HG03469 (cell line): ENCODE data around the gene USH2A.

Experiments
- ATAC-seq: cut with Tn5 transposase; IDR thresholded peaks from one replicate; pipeline ENCODE4 v1.9.1; 2021; ENCODE audit warnings: mild to moderate bottlenecking, moderate library complexity, moderate number of reproducible peaks; ENCODE audit not compliant: unreplicated experiment

USH2A gene

GRCh38 chr1:215819114-215819513 is 604.1 kb downstream of the USH2A start:
- no peak for ATAC-seq

GRCh38 chr1:215807911-215808436 is 615.3 kb downstream of the USH2A start:
- ATAC-seq: no peak

GRCh38 chr1:215807218-215807617 is 616.0 kb downstream of the USH2A start:
- ATAC-seq: no peak

GRCh38 chr1:215797859-215798258 is 625.4 kb downstream of the USH2A start:
- ATAC-seq: no peak

GRCh38 chr1:215794156-215794555 is 629.1 kb downstream of the USH2A start:
- ATAC-seq: no peak

- no peak for ATAC-seq
Observed at GRCh38 chr1:215793180-215793579, 630.1 kb downstream of the USH2A start.

GRCh38 chr1:215792446-215792845 is 630.8 kb downstream of the USH2A start:
- ATAC-seq: no peak

- no peak for ATAC-seq
Observed at GRCh38 chr1:215789981-215790380, 633.3 kb downstream of the USH2A start.

- ATAC-seq: no peak
Observed at GRCh38 chr1:215786997-215787396, 636.3 kb downstream of the USH2A start.

GRCh38 chr1:215780641-215781040 is 642.6 kb downstream of the USH2A start:
- no peak for ATAC-seq

GRCh38 chr1:215780139-215780538 is 643.1 kb downstream of the USH2A start:
- no peak for ATAC-seq

- ATAC-seq: no peak
Observed at GRCh38 chr1:215779729-215780128, 643.5 kb downstream of the USH2A start.

- no peak for ATAC-seq
Observed at GRCh38 chr1:215777370-215777925, 645.8 kb downstream of the USH2A start.

- no peak for ATAC-seq
Observed at GRCh38 chr1:215776336-215776735, 646.9 kb downstream of the USH2A start.

GRCh38 chr1:215772151-215772550 is 651.1 kb downstream of the USH2A start:
- ATAC-seq: no peak

- ATAC-seq: no peak
Observed at GRCh38 chr1:215768303-215768702, 654.9 kb downstream of the USH2A start.

- ATAC-seq: no peak
Observed at GRCh38 chr1:215767761-215768160, 655.5 kb downstream of the USH2A start.

GRCh38 chr1:215766521-215766920 is 656.7 kb downstream of the USH2A start:
- ATAC-seq: no peak

GRCh38 chr1:215765833-215766232 is 657.4 kb downstream of the USH2A start:
- no peak for ATAC-seq

- no peak for ATAC-seq
Observed at GRCh38 chr1:215761446-215761845, 661.8 kb downstream of the USH2A start.

GRCh38 chr1:215754112-215754511 is 669.1 kb downstream of the USH2A start:
- ATAC-seq: no peak

GRCh38 chr1:215749414-215749813 is 673.8 kb downstream of the USH2A start:
- no peak for ATAC-seq

GRCh38 chr1:215748431-215748830 is 674.8 kb downstream of the USH2A start:
- no peak for ATAC-seq
